HG03039 (cell line): Measurements from ENCODE around the gene NEK7.
"Not testable (repeated sequence)": the region's sequence is repeated elsewhere in the genome, so short reads cannot be mapped to it uniquely, and the experiment has no call there.

Experiments
- ATAC-seq: cut with Tn5 transposase; IDR thresholded peaks from one replicate; pipeline ENCODE4 v1.9.1; 2021; ENCODE audit warnings: mild to moderate bottlenecking, moderate library complexity; ENCODE audit not compliant: unreplicated experiment

Gene NEK7

GRCh38 chr1:198168227-198168626 lies 11.4 kb downstream of the NEK7 start:
- ATAC-seq, result no peak

- ATAC-seq, result no peak
Measured at GRCh38 chr1:198169672-198170071, 12.9 kb downstream of the NEK7 start.

GRCh38 chr1:198171667-198172540 lies 15.1 kb downstream of the NEK7 start:
- no peak for ATAC-seq

- no peak for ATAC-seq
Measured at GRCh38 chr1:198173832-198174231, 17.0 kb downstream of the NEK7 start.

- no peak for ATAC-seq
Measured at GRCh38 chr1:198174297-198174696, 17.5 kb downstream of the NEK7 start.

- peak; percentile 66 for ATAC-seq
Measured at GRCh38 chr1:198175423-198176170, 18.8 kb downstream of the NEK7 start.

- ATAC-seq, result peak; percentile 8
Measured at GRCh38 chr1:198176179-198176578, 19.4 kb downstream of the NEK7 start.

- no peak for ATAC-seq
Measured at GRCh38 chr1:198177546-198177945, 20.7 kb downstream of the NEK7 start.

- ATAC-seq, result no peak
Measured at GRCh38 chr1:198178615-198179014, 21.8 kb downstream of the NEK7 start.

GRCh38 chr1:198179556-198179981 lies 22.8 kb downstream of the NEK7 start:
- no peak for ATAC-seq

GRCh38 chr1:198183605-198184004 lies 26.8 kb downstream of the NEK7 start:
- no peak for ATAC-seq

GRCh38 chr1:198184516-198184915 lies 27.7 kb downstream of the NEK7 start:
- ATAC-seq, result no peak

GRCh38 chr1:198185146-198185545 lies 28.3 kb downstream of the NEK7 start:
- ATAC-seq, result no peak

- ATAC-seq, result peak; percentile 47
Measured at GRCh38 chr1:198185759-198186158, 29.0 kb downstream of the NEK7 start.

GRCh38 chr1:198186916-198187580 lies 30.2 kb downstream of the NEK7 start:
- no peak for ATAC-seq

GRCh38 chr1:198187973-198188588 lies 31.3 kb downstream of the NEK7 start:
- ATAC-seq, result no peak

GRCh38 chr1:198191117-198191516 lies 34.3 kb downstream of the NEK7 start:
- no peak for ATAC-seq

GRCh38 chr1:198193871-198194270 lies 37.1 kb downstream of the NEK7 start:
- ATAC-seq, result not testable (repeated sequence)

GRCh38 chr1:198196630-198197029 lies 39.8 kb downstream of the NEK7 start:
- ATAC-seq, result no peak

GRCh38 chr1:198197285-198197684 lies 40.5 kb downstream of the NEK7 start:
- ATAC-seq, result no peak

GRCh38 chr1:198199105-198199504 lies 42.3 kb downstream of the NEK7 start:
- peak; percentile 50 for ATAC-seq
